AG09309 (cell line): ENCODE results near the gene AUTS2.

ENCODE experiments used
- DNase-seq: peaks from one replicate; pipeline ENCODE4 v3.0.0-alpha.2; 2010; ENCODE audit warnings: low read depth
- H3K4me3 ChIP-seq: 2 replicates; pipeline ENCODE4 v1.5.1; 2011; ENCODE audit warnings: mild to moderate bottlenecking, low read depth, low read length, moderate library complexity; ENCODE audit not compliant: control insufficient read depth
- TF ChIP-seq, protein P1 (sequence below): IDR thresholded peaks from 2 replicates; pipeline ENCODE4 v1.5.1; 2011; ENCODE audit warnings: mild to moderate bottlenecking, low read depth, low read length, inconsistent platforms; ENCODE audit not compliant: insufficient read depth, control insufficient read depth; ENCODE audit errors: missing control alignments

Gene AUTS2

DNA sequence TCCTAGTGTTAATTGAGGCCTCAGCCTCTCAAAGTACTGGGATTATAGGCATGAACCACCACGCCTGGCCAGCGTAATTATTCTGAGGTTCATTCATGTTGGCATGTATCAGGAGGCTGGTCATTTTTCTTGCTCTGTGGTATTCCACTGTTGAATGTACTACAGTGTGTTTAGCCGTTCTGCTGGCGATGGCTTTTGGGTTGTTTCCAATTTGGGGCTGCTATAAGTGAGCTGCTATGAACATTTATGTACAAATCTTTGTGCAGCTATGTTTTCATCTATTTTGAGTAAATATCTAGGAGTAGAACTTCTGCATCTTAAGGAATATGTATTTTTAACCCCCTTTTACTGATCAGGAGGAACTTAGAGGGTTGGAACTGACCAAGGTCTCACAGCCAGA lies 145.8 kb downstream of the AUTS2 start:
- no peak overlapping the region for H3K4me3 ChIP-seq
- DNase-seq = no peak
- TF ChIP-seq, protein P1, sequence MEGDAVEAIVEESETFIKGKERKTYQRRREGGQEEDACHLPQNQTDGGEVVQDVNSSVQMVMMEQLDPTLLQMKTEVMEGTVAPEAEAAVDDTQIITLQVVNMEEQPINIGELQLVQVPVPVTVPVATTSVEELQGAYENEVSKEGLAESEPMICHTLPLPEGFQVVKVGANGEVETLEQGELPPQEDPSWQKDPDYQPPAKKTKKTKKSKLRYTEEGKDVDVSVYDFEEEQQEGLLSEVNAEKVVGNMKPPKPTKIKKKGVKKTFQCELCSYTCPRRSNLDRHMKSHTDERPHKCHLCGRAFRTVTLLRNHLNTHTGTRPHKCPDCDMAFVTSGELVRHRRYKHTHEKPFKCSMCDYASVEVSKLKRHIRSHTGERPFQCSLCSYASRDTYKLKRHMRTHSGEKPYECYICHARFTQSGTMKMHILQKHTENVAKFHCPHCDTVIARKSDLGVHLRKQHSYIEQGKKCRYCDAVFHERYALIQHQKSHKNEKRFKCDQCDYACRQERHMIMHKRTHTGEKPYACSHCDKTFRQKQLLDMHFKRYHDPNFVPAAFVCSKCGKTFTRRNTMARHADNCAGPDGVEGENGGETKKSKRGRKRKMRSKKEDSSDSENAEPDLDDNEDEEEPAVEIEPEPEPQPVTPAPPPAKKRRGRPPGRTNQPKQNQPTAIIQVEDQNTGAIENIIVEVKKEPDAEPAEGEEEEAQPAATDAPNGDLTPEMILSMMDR = no peak

GRCh38 chr7:69746383-69746782 lies 148.1 kb downstream of the AUTS2 start:
- TF ChIP-seq, protein P1 = no peak
- no peak overlapping the region for H3K4me3 ChIP-seq
- no peak for DNase-seq

GRCh38 chr7:69747144-69747543 lies 148.9 kb downstream of the AUTS2 start:
- TF ChIP-seq, protein P1 = no peak
- DNase-seq = no peak
- H3K4me3 ChIP-seq = no peak overlapping the region

DNA sequence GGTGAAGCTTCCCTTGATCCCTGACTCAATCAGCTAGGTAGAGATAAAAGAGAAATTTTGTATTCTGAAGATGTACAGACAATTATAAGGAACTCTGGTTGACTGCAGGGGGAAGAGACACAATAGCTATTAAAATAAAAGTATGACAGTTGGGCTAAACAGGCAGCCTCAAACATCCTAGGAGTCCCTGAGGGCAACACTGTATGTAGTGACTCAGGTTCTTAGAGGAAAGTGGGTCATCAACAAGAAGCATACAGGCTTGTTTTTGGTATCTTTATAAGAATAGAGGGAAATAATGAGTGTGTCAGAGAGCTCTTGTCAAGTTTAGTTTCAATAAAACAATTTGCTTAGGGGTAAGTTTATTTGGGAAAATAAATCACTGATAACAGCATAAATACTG lies 150.3 kb downstream of the AUTS2 start:
- TF ChIP-seq, protein P1 = no peak
- H3K4me3 ChIP-seq = no peak overlapping the region
- DNase-seq = no peak

- TF ChIP-seq, protein P1 = no peak
- DNase-seq = no peak
- H3K4me3 ChIP-seq = no peak overlapping the region
Observed at GRCh38 chr7:69749372-69749979, 151.2 kb downstream of the AUTS2 start.

- TF ChIP-seq, protein P1 = no peak
- DNase-seq = no peak
- H3K4me3 ChIP-seq = no peak overlapping the region
Observed at GRCh38 chr7:69749994-69750393, 151.7 kb downstream of the AUTS2 start.
